Neuronal stem cell (in vitro differentiated cells): Measurements from ENCODE around the gene DHX40.
"Not testable (repeated sequence)": the region's sequence is repeated elsewhere in the genome, so short reads cannot be mapped to it uniquely, and the experiment has no call there.

Source experiments
- DNase-seq: peaks from one replicate; pipeline ENCODE4 v3.0.0-alpha.2; 2013; ENCODE audit warnings: low spot score
- H2AFZ ChIP-seq: one replicate; pipeline ENCODE4 v1.6.1; 2013; ENCODE audit warnings: mild to moderate bottlenecking, low read length, inconsistent platforms
- H2AK5ac ChIP-seq: 2 replicates; pipeline ENCODE4 v1.6.1; 2013; ENCODE audit warnings: low read depth, mild to moderate bottlenecking, inconsistent platforms, low read length, moderate library complexity, mixed read lengths
- H2BK120ac ChIP-seq: 2 replicates; pipeline ENCODE4 v1.6.1; 2013; ENCODE audit warnings: low read depth, mild to moderate bottlenecking, inconsistent platforms, low read length, moderate library complexity, mixed read lengths
- H2BK12ac ChIP-seq: one replicate; pipeline ENCODE4 v1.6.1; 2013; ENCODE audit warnings: low read length, inconsistent platforms
- H2BK15ac ChIP-seq: 2 replicates; pipeline ENCODE4 v1.6.1; 2013; ENCODE audit warnings: mild to moderate bottlenecking, low read length, inconsistent platforms, mixed read lengths
- H2BK5ac ChIP-seq: one replicate; pipeline ENCODE4 v1.6.1; 2013; ENCODE audit warnings: inconsistent platforms, mild to moderate bottlenecking, low read length, moderate library complexity
- H3K14ac ChIP-seq: one replicate; pipeline ENCODE4 v1.6.1; 2013; ENCODE audit warnings: low read length, inconsistent platforms
- H3K18ac ChIP-seq: 2 replicates; pipeline ENCODE4 v1.6.1; 2013; ENCODE audit warnings: low read length, inconsistent platforms
- H3K23ac ChIP-seq: 2 replicates; pipeline ENCODE4 v1.6.1; 2013; ENCODE audit warnings: low read depth, mild to moderate bottlenecking, mixed read lengths, low read length, inconsistent platforms; ENCODE audit not compliant: poor library complexity
- H3K27ac ChIP-seq: replicated peaks from 3 replicates; pipeline ENCODE4 v1.5.1; 2013; ENCODE audit warnings: low read length, inconsistent platforms
- H3K27me3 ChIP-seq, 3 experiments: 2 replicates each; pipeline ENCODE4 v1.6.1; 2013; ENCODE audit warnings: low read length in 3 of 3, mild to moderate bottlenecking in 2 of 3, inconsistent platforms in 1 of 3, low read depth in 1 of 3, mixed read lengths in 1 of 3, moderate library complexity in 1 of 3; ENCODE audit not compliant: control insufficient read depth in 3 of 3, insufficient read depth in 3 of 3
- H3K36me3 ChIP-seq, 2 donors: replicated peaks in 1 of 2; 2 replicates each; pipeline ENCODE4 v1.6.1; 2013; ENCODE audit warnings: low read length in 2 of 2; ENCODE audit not compliant: control insufficient read depth in 2 of 2, insufficient read depth in 2 of 2
- H3K4ac ChIP-seq: 2 replicates; pipeline ENCODE4 v1.6.1; 2013; ENCODE audit warnings: inconsistent platforms, mild to moderate bottlenecking, low read length, moderate library complexity
- H3K4me1 ChIP-seq, 2 donors: 1 replicate in 1 of 2; 2 replicates in 1 of 2; pipeline ENCODE4 v1.6.1; 2013; ENCODE audit warnings: low read length in 2 of 2, low read depth in 1 of 2; ENCODE audit not compliant: control insufficient read depth in 2 of 2, insufficient read depth in 1 of 2
- H3K4me2 ChIP-seq: one replicate; pipeline ENCODE4 v1.6.1; 2013; ENCODE audit warnings: mild to moderate bottlenecking, low read length, inconsistent platforms; ENCODE audit not compliant: insufficient read depth, poor library complexity, severe bottlenecking
- H3K4me3 ChIP-seq, 2 donors: 2 replicates each; pipeline ENCODE4 v1.5.1; 2013; ENCODE audit warnings: low read length in 2 of 2, mild to moderate bottlenecking in 2 of 2, inconsistent platforms in 1 of 2, moderate library complexity in 1 of 2
- H3K79me1 ChIP-seq: one replicate; pipeline ENCODE4 v1.6.1; 2013; ENCODE audit warnings: low read depth, mild to moderate bottlenecking, inconsistent platforms, low read length, moderate library complexity
- H3K9ac ChIP-seq: one replicate; pipeline ENCODE4 v1.6.1; 2013; ENCODE audit warnings: mild to moderate bottlenecking, low read depth, low read length, inconsistent platforms; ENCODE audit not compliant: poor library complexity
- H3K9me3 ChIP-seq, 2 donors: replicated peaks in 1 of 2; 2 replicates each; pipeline versions ENCODE3 to v1.6.1; 2013; ENCODE audit warnings: low read length in 2 of 2, mild to moderate bottlenecking in 2 of 2, inconsistent platforms in 1 of 2, low read depth in 1 of 2, mixed read lengths in 1 of 2, moderate library complexity in 1 of 2; ENCODE audit not compliant: control insufficient read depth in 2 of 2, insufficient read depth in 1 of 2
- H4K8ac ChIP-seq: one replicate; pipeline ENCODE4 v1.6.1; 2013; ENCODE audit warnings: low read depth, mild to moderate bottlenecking, inconsistent platforms, low read length, moderate library complexity
- H4K91ac ChIP-seq: one replicate; pipeline ENCODE4 v1.6.1; 2013; ENCODE audit warnings: low read length, low read depth, mild to moderate bottlenecking, inconsistent platforms; ENCODE audit not compliant: poor library complexity
- WGBS, 2 donors: extraction: QIAGEN DNeasy Blood & Tissue Kit; methylation state at CpG; one replicate each; pipeline ENCODE4 v1.1.7; 2013; ENCODE audit warnings: missing lambda C conversion rate in 2 of 2, mixed read lengths in 1 of 2; ENCODE audit not compliant: insufficient read length in 2 of 2, insufficient replicate concordance in 1 of 2; ENCODE audit errors: extremely low coverage in 2 of 2; 5-methylcytosine and 5-hydroxymethylcytosine counted together

The DHX40 gene

DNA sequence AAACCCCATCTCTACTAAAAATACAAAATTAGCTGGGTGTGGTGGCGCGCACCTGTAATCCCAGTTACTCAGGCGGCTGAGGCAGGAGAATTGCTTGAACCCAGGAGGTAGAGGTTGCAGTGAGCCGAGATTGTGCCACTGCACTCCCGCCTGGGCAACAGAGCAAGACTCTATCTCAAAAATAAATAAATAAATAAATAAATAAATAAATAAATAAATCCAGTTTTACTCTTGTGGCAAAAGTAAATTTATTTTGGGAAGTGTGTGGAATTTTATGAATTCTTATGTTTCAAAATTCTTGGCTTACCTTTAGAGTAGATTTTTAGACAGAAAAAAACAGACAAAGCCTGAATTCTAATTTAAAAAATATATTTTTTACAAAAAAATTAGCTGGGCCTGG, 3.7 kb downstream of the DHX40 start:
- not testable (repeated sequence) for H3K9ac ChIP-seq, H3K14ac ChIP-seq, H4K91ac ChIP-seq, H2AFZ ChIP-seq, H3K79me1 ChIP-seq, H3K18ac ChIP-seq, H2BK15ac ChIP-seq, H3K27ac ChIP-seq, H2BK12ac ChIP-seq, H3K23ac ChIP-seq, H2BK5ac ChIP-seq, H3K4me2 ChIP-seq, H4K8ac ChIP-seq, H2AK5ac ChIP-seq, H3K4ac ChIP-seq, H3K9me3 ChIP-seq, H3K27me3 ChIP-seq, H3K4me3 ChIP-seq, H3K4me1 ChIP-seq, DNase-seq, H2BK120ac ChIP-seq
- no CpG with 5 or more reads among the region's 5 CpGs for WGBS, 2 donors
- peaks cover 4 to 45% of the 10 kb centered on the region in 2 donors for H3K36me3 ChIP-seq

- no peak overlapping the region for H4K8ac ChIP-seq
- H3K4me1 ChIP-seq = no peaks in the 10 kb centered on the region
- no peak overlapping the region for H3K18ac ChIP-seq
- H3K4me3 ChIP-seq = no peak overlapping the region
- no peak overlapping the region for H3K23ac ChIP-seq
- no peak overlapping the region for H3K27ac ChIP-seq
- H3K36me3 ChIP-seq = peaks cover 2 to 45% of the 10 kb centered on the region in 2 donors
- no peak overlapping the region for H3K14ac ChIP-seq
- H3K27me3 ChIP-seq = no peaks in the 10 kb centered on the region
- H2BK120ac ChIP-seq = no peak overlapping the region
- no peak overlapping the region for H4K91ac ChIP-seq
- DNase-seq = no peak
- no peak overlapping the region for H2AFZ ChIP-seq
- no peak overlapping the region for H2AK5ac ChIP-seq
- no CpG with 5 or more reads among the region's 10 CpGs for whole genome bisulfite sequencing, 2 donors
- H3K4ac ChIP-seq = no peak overlapping the region
- no peaks in the 10 kb centered on the region for H3K79me1 ChIP-seq
- H3K4me2 ChIP-seq = no peak overlapping the region
- H2BK15ac ChIP-seq = no peak overlapping the region
- no peak overlapping the region for H3K9ac ChIP-seq
- no peak overlapping the region for H2BK5ac ChIP-seq
- H3K9me3 ChIP-seq = no peaks in the 10 kb centered on the region
- H2BK12ac ChIP-seq = no peak overlapping the region
Measured at GRCh38 chr17:59572301-59572924, 7.0 kb downstream of the DHX40 start.

GRCh38 chr17:59584168-59584567, 18.8 kb downstream of the DHX40 start:
- H2BK15ac ChIP-seq, H3K4me2 ChIP-seq, H3K23ac ChIP-seq, H2BK120ac ChIP-seq, H3K27ac ChIP-seq, DNase-seq, H3K36me3 ChIP-seq, H3K14ac ChIP-seq, H4K91ac ChIP-seq, H3K9me3 ChIP-seq, H3K27me3 ChIP-seq, H2AK5ac ChIP-seq, H3K4me3 ChIP-seq, H4K8ac ChIP-seq, H3K4ac ChIP-seq, H3K9ac ChIP-seq, H2BK5ac ChIP-seq, H3K18ac ChIP-seq, H2BK12ac ChIP-seq, H2AFZ ChIP-seq, H3K4me1 ChIP-seq, H3K79me1 ChIP-seq: not testable (repeated sequence)
- no CpG with 5 or more reads among the region's 1 CpG for WGBS, 2 donors

DNA sequence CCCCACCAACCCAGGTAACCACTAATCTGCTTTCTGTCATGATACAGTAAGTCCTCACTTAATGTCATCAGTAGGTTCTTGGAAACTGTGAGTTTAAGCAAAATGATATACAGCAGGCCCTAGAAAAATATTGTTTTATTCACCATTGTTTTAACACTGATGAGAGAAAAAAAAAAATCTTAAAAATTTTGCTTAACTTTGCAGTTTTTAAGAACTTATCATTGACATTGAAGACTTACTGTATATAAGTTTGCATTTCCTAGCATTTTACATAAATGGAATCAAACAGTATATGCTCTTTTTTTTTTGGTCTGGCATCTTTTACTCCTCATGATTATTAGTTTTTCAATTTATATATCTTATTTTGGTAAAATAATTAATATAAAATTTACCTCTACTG, 34.8 kb downstream of the DHX40 start:
- H3K79me1 ChIP-seq = no peaks in the 10 kb centered on the region
- H3K36me3 ChIP-seq = peaks cover 6 to 54% of the 10 kb centered on the region in 2 donors
- H3K4me2 ChIP-seq = no peak overlapping the region

More for the DNA sequence above, 34.8 kb downstream of the DHX40 start:
- no peak overlapping the region for H4K91ac ChIP-seq
- H3K27ac ChIP-seq = no peak overlapping the region
- DNase-seq = no peak
- H3K14ac ChIP-seq = no peak overlapping the region
- H2AFZ ChIP-seq = no peak overlapping the region
- no peak overlapping the region for H4K8ac ChIP-seq
- no peak overlapping the region for H2BK5ac ChIP-seq
- no peak overlapping the region for H2BK120ac ChIP-seq
- H3K9me3 ChIP-seq = no peaks in the 10 kb centered on the region
- H3K18ac ChIP-seq = no peak overlapping the region
- no peak overlapping the region for H2BK12ac ChIP-seq
- H3K27me3 ChIP-seq = no peaks in the 10 kb centered on the region
- H3K4me1 ChIP-seq = no peaks in the 10 kb centered on the region
- no peak overlapping the region for H3K9ac ChIP-seq
- no peak overlapping the region for H2BK15ac ChIP-seq
- no peak overlapping the region for H3K4ac ChIP-seq
- H2AK5ac ChIP-seq = no peak overlapping the region
- no peak overlapping the region for H3K4me3 ChIP-seq
- H3K23ac ChIP-seq = no peak overlapping the region
